NCI-H345 treated with DMSO at 0.1 percent for 48 hours (cell line): ENCODE data around the gene HDLBP.
"Not testable (repeated sequence)": the region's sequence is repeated elsewhere in the genome, so short reads cannot be mapped to it uniquely, and the experiment has no call there.

Experiments
- DNase-seq: peaks from one replicate; lab custom pipeline; 2025; ENCODE audit not compliant: unreplicated experiment; lab: John Stamatoyannopoulos, UW

Gene HDLBP

DNA sequence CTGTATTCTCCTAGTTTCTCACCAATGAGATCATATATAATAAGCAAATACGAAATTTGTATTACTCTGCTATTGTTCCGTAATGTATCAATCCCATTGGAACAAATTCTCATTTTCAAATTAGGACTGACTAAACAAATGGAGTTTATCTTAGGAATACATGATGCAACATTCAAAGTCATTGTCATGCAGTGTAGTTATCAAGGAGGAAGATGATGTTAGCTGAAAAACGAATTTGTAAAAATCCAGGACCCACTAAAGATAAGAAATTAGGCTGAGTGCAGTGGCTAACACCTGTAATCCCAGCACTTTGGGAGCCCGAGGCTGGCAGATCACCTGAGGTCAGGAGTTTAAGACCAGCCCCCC, 15.1 kb upstream of the HDLBP start:
- DNase-seq = no peak

DNA sequence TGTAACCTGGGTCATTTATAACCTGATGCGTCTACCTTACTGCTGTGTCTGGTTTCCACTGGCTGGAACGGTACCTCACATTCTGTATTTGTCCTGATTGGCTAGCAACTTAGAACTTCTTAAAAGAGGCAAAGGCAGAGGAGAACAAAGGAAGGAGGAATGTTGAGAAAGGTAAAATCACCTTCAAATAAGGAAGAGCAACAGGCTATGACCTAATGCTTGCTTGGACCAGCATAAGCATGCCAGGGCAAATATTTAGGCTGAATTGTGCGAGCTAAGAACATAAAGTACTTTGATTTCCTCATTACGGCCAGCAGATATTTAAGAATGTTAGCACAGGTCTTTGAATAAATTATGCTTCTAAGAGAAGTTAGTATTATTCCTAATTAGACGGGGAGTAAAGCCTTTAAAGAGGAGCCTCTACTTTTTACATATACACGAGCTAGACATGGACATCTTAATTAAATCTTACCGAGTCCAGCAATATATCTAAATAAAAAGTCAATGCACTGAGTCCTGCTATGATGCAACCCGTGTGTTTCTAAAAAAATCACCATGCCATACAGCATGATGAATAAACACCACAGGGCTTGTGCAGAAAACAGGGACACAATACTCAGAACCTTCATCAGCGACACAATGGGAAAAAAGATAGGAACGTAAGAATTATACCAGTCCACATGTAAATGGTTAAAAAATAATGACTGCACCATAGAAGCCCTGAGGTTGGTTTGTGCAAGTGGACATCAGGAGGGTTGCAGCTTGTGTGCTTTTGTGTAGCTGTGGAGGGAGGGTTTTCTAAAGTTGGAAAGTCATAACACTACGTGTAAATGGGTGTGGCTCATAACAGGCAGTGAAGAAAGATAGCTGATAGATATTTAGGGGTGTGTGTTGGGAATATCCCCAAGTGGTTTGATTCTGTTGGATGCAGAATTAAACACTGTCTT, 14.5 kb upstream of the HDLBP start:
- no peak for DNase-seq

DNA sequence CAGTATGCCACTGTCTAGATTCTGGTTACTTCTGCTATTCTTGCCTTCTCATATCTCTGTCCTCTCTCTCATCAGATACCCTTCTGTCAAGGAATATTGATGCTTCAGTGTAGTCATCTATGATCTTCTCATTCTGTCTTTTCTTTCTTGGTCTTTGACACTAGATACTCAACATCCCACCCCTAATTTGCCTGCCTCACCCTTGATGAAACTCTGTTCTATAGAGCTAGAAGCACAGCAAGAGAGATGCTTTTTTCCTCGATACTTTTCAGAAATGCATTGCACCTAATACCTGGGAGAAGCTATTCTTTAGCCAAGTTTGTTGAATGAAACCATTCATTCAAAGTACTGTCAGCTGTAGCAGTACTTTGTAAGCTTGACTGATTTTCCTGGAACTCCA, 9.8 kb upstream of the HDLBP start:
- no peak for DNase-seq

DNA sequence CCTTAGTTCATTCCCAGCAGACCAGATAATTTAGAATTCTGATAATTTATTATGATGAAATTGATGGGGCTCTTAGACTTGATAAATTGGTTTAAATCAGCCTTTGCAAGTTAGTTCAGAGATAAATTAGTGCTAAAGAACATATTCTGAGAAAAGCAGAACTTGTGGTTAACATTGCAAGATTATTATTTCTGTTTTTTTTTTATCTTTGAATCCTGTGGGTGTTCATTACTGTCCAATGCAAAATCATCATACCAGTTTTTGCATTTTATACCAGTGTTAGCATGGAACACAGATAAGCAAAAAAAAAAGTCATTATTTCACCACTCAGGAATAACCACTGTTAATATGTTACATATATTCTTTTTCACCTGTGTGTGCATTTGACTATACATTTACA, 9.3 kb upstream of the HDLBP start:
- no peak for DNase-seq

DNA sequence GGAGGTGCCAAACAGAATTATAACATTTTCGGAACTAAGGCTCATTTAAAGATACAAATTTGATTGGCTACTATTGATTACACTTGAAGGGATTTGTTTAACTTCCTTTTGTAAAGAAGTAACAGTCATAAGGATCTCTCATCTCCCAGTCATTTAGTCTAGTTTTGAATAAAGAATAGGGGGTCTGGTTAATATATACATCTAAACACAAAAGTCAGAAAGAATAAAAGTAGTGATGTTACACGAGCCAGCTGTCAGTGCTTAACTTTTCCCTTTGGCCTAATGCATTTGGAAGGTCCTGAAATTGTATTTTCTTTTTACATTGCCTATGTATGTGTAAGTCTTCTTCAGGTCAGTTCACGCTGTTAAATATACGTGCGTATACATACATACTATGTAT, 8.3 kb upstream of the HDLBP start:
- DNase-seq = no peak

- no peak for DNase-seq
Observed at GRCh38 chr2:241321886-241322285, 6.4 kb upstream of the HDLBP start.

DNA sequence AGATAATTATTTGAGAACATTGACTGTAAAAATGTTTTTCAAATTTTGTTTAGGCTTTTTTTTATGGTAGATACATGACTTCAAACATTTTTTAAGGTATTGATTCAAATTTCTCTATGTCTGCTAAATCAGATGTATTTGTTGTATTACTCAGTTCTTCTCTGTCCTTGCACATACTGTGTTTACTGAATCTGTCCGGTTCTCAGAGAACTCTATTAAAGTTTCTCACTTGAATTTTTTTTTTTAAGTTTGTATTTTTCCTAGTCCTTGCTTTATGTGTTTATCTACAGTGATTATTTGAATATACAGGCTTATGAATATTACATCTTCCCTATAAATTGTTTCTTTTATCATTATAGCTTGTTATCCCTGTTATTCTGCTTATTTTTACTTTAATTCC, 5.6 kb upstream of the HDLBP start:
- no peak for DNase-seq

DNA sequence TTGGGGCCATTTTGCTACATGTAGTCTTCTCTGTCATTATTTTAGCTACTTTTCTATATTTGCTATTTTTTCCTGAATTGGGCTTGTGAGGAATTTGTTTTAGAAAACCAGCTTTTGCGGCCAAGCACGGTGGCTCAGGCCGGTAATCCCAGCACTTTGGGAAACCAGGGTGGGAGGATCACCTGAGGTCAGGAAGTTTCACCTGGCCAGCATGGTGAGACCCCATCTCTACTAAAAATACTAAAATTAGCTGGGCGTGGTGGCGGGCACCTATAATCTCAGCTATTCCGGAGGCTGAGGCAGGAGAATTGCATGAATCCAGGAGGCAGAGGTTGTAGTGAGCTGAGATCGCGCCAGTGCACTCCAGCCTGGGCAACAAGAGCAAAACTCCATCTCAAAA, 4.9 kb upstream of the HDLBP start:
- no peak for DNase-seq

GRCh38 chr2:241318830-241319229, 3.4 kb upstream of the HDLBP start:
- DNase-seq = not testable (repeated sequence)

DNA sequence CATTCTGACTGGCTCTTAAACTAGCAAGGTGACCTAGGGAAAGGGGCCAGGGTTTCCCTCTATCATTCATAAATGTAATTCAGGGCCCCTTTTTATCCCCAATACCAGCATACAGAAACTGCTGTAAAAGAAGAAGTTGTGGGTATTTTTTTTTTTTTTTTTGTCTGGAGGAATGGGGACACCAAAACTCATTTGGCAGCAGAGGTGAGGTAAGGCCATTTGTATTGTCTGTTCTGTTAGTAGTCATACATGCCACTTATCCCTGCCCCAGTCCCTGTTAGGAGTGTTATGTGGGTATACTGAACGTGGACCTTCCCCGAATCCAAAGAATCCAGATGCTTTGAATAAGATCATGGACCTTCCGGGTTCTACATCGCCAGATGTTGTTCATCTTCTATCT, 1.9 kb upstream of the HDLBP start:
- no peak for DNase-seq

- DNase-seq = no peak
Observed at GRCh38 chr2:241316825-241317224, 1.4 kb upstream of the HDLBP start.

GRCh38 chr2:241315879-241316631, 583 bp upstream of the HDLBP start, which contains the start of gene SEPTIN2:
Gene SEPTIN2 (plus strand): TSS chr2:241315925. CDS start chr2:241324233, 8,308 bp downstream.
- no peak for DNase-seq

- no peak for DNase-seq
Observed at GRCh38 chr2:241314226-241315092, 1.0 kb downstream of the HDLBP start.

- no peak for DNase-seq
Observed at GRCh38 chr2:241313543-241314095, 1.9 kb downstream of the HDLBP start.

DNA sequence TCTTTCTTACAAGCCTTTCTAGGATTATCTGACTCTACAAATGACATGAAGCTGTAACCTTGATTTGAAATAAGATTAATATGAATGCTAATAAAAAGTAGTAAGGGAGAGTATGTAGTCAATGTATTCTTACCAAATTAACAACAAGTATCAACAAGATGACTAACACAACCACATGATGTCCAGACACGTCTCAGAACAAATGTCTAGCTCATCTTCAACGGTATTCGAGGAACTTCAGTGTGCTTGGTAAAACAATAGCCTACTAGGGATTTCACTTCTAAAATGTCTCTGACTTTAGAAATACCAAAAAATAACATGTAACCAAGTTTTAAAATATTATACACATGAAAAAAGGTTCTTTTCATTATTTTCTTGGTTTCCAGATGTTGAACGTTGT, 3.4 kb downstream of the HDLBP start:
- no peak for DNase-seq

DNA sequence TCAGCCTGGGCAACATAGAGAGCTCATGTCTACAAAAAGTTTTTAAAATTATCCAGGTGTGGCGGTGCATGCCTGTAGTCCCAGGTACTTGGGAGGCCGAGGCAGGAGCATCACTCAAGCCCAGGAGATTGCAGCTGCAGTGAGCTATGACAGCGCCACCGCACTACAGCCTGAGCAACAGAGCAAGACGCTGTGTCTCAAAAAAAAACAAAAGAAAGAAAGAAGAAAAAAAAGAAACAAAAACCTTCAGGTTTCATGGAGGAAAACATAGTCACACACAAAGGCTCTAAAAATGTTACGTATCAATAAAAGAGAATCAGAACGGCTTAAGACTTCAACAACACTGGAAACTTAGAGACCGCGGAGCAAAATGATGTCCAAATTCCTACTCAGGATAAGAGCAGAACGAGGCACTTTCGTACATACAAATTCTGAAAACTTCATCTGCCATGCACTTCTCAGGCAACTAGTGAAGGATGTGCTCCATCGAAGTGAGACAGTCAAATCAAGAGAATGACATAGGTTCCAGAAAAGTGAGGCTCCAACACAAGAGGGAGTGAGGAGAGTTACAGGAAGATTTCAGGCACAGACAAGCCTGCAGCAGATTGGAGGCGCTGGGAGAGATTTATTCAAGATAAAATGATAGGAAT, 4.4 kb downstream of the HDLBP start:
- no peak for DNase-seq

- DNase-seq = no peak
Observed at GRCh38 chr2:241309684-241310117, 5.8 kb downstream of the HDLBP start.

GRCh38 chr2:241308832-241309500, 6.5 kb downstream of the HDLBP start:
- DNase-seq = no peak

DNA sequence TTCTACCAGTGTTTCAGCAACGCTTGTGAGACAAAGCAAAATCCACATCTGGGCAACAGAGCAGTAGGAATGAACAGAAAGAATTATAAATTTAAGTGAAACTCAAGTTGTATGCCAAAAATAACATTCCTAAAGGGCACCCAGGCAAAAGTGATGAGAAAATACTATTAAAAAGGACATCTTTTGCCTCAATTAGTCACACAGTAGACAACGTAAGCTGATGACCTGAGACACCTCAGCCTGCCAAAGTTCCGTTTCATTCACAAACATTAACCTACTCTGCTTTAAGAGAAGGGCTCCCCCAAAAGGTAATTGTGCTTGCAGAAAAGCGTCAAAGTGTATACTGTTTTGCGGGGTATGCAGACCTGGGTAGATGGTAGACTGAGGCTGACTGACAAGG, 7.2 kb downstream of the HDLBP start:
- DNase-seq = no peak

GRCh38 chr2:241307055-241307454, 8.4 kb downstream of the HDLBP start:
- no peak for DNase-seq
